Activated CD4-positive, alpha-beta T cell treated with anti-CD3 and anti-CD28 coated beads, Interleukin-2, Interleukin-4, amounts not matched to agents 100 ng/mL and 50 ng/mL, durations not matched to agents 16 hours and 8 hours (primary cell): ENCODE results near the gene CXCL17.

Experiments used
- DNase-seq: peaks from one replicate; pipeline ENCODE4 v3.0.0-alpha.2; 2020; ENCODE audit warnings: low spot score

The CXCL17 gene

GRCh38 chr19:42397263-42398166, 45.2 kb downstream of the CXCL17 start:
- no peak for DNase-seq

GRCh38 chr19:42396381-42397262, 46.1 kb downstream of the CXCL17 start:
- DNase-seq: peak; percentile 99

- DNase-seq: no peak
Measured at GRCh38 chr19:42394751-42395150, 48.0 kb downstream of the CXCL17 start.

GRCh38 chr19:42392165-42392564, 50.6 kb downstream of the CXCL17 start:
- no peak for DNase-seq

GRCh38 chr19:42389899-42390298, 52.8 kb downstream of the CXCL17 start, which contains the start of gene CNFN:
TSS of gene CNFN (minus strand) at chr19:42390297. CDS start at chr19:42389037, 1,260 bp downstream.
- DNase-seq: no peak

DNA sequence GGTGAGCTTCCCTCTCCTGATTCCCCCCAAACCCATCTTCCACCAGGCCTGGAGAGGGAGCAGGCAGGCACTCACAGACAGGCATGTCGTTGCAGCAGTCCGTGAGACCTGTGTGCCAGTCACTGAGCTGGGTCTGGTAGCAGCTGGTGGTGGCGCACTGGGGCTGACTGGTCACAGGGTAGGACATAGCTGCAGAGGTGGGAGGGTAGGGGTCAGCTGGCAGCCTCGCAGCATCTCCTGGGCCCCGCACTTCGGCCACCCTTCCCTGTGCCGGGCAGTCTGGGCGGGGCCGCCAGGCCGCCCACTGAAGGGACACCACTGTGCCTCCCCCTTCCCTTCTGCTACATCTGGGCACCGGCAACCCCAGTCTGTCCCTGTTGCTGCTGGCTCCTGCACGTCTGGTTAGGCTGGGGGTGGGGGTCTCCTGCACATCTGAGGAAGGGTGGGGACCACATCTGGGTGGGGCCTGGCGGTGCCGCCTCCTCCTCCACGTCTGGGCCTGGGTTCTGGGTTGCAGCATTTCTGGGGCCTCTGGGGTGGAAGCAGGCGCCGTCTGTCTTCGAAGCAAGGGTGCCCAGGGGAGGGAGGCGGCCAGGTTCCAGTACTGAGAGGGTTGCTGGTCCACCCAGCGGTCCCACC, 53.8 kb downstream of the CXCL17 start:
- no peak for DNase-seq

- DNase-seq: peak; percentile 54
Measured at GRCh38 chr19:42386974-42387707, 55.6 kb downstream of the CXCL17 start.

DNA sequence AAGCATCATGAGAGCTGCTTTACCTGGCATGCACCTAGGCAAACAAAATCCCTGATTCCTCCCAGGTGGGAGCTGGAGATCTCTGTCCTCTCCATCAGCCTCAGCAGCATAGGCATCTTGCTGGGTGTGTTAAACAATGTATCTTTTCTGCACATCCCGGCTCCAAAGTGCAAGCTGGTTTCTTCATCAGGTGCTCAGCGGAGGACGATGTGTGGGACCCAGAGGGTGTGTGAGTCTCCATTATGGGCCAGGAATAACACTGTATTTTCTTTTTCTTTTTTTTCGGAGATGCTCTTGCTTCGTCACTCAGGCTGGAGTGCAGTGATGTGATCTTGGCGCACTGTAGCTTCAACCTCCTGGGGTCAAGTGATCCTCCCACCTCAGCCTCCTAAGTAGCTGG, 62.6 kb downstream of the CXCL17 start:
- DNase-seq: no peak
